Stimulated activated CD4-positive, alpha-beta T cell treated with anti-CD3 and anti-CD28 coated beads, Interleukin-1b, Interleukin-23, amount 100 ng/mL, for 4 hours (primary cell): Measurements from ENCODE around the gene CFTR.
"Not testable (repeated sequence)": the region's sequence is repeated elsewhere in the genome, so short reads cannot be mapped to it uniquely, and the experiment has no call there.

Source experiments
- DNase-seq, 2 donors: peaks; one replicate each; pipeline ENCODE4 v3.0.0-alpha.2; 2020; ENCODE audit warnings: low read depth in 2 of 2

Gene CFTR

DNA sequence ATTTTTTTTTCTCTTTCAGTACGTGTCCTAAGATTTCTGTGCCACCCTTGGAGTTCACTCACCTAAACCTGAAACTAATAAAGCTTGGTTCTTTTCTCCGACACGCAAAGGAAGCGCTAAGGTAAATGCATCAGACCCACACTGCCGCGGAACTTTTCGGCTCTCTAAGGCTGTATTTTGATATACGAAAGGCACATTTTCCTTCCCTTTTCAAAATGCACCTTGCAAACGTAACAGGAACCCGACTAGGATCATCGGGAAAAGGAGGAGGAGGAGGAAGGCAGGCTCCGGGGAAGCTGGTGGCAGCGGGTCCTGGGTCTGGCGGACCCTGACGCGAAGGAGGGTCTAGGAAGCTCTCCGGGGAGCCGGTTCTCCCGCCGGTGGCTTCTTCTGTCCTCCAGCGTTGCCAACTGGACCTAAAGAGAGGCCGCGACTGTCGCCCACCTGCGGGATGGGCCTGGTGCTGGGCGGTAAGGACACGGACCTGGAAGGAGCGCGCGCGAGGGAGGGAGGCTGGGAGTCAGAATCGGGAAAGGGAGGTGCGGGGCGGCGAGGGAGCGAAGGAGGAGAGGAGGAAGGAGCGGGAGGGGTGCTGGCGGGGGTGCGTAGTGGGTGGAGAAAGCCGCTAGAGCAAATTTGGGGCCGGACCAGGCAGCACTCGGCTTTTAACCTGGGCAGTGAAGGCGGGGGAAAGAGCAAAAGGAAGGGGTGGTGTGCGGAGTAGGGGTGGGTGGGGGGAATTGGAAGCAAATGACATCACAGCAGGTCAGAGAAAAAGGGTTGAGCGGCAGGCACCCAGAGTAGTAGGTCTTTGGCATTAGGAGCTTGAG lies at the start of gene CFTR:
Gene CFTR, plus strand, starts transcription at position 801 of the 830 bp plus-strand sequence. CDS start 70 bp downstream, outside the sequence.
- no peak for DNase-seq

DNA sequence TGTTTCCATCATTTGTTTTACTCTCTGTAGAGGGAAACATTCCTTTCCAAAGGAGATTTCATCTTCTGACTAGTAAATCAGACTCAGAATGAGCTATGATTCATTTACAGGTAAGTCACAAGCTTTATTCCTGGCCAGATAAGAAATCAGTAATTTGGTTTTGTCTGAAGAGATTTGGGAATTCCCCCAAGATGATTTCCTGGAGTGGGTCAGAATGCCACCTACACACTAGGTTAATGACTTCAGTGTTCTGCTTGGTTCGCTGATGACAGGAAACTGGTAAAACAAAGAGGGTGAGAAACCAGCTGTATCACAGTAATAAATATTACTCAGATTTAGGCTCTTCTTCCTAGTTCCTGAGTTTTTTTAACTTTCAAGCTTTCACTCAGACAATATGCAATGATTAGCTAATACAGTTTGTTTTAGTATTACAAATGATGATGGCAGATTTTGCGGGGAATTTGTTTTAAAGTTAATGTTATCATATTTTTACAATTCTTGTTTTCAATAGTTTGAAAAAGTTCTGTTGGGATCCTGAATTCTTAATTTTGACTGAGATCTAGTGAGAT lies 44.3 kb upstream of the CFTR start:
- DNase-seq = no peak

DNA sequence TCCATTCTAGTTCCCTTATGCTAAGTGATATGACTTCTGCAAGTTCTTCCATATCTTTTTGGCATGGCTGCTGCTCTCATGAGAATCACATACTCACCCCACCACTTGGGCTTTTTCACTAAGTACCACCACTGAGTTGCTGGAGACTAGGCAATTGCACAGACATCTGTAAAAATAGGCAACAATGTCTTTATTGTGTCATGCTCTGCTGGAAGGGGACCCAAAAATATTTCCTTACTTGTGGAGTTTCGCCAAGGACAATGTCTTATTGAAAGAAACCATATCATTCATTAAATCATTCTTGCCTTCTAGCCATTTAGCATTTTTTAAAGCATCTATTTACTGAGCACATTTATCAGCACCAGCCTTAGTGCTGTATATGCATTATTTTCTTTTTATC lies 35.2 kb upstream of the CFTR start:
- DNase-seq = no peak

DNA sequence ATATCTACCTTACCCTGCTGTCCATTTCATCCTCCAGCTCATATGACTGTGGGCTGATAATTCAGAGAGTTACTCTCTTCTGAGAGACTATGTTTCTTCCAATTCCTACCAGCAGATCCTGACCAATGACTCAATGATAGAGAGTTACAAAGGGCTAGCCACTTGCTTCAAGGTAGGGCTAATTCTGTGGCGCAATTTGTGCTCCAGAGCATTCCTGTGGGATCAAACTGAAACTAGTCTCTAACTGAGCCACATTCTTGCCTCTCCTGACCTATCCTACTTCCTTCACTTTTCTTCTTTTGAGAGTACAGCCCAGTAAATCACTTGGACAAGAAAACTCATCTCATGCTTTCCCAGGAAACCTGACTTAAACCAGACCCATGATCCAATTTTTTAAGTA lies 34.6 kb upstream of the CFTR start:
- no peak for DNase-seq

DNA sequence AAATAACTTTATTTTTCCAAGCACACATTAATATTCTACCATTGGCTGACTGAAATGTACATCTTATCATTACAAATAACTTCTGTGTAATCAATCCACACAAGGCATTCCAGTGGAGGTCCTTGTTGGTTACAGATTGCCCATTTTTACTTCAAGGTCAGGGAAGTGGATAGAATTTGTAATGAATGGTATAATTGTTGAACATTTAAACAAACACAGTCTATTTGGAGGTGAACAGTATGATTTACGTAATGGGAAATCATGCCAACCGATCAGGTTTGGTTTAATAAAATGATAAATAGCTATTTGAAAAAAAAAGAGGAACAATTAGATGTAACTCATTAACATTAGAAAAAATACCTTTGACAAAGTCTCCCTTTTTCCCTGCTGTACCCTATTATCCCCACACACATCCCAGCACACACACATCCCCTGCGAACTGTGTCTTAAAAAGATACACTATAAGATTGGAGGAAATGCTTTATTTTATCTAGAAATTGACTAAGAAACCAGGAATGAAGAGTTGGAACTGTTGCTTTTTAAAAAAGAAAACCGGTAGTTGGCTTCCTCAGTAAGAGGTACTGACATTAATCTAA lies 33.5 kb upstream of the CFTR start:
- no peak for DNase-seq

DNA sequence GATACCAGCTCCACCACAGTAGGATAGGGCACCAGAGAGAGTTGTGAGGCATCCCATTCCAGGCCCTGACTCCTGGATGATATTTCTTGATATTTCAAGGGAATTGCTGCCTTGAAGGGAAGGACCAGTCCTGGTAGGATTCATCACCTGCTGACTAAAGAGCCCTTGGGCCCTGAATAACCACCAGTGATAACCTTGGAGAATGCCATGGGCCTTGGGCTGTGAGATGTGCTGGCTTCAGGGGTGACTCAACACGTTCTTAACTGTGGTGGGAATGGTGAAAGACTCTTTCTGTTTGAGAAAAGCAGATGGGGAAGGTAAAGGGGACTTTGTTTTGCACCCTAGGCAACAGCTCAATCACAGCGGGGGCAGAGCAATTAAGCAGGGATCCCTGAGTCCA lies 31.2 kb upstream of the CFTR start:
- no peak for DNase-seq

DNA sequence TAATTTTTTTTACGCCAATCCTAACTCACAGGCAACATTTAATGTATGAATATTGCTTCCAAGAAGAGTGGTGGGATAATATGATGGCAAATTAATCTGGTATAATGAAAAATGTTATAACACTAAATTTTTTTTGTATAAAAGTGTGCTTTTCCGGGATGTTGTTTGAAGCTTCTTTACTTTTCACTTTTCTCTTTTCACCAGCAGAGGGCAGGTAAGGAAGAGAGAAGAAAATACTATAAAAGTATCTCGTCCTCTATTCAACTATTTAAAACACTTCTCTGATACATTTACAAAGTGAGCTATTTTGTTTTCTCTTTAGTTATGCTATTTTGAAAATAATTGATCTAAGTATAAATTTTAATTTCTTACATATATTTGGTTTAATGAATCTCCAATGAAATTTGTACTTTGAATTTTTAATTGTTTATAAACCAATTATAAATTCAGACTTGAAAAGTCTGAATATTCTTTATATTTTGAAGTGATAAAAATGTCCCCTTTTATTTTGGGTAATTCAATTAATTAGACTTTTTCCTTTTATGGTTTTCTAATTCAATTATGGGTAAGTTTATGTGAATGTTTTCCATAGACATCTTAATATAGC lies 20.7 kb upstream of the CFTR start:
- DNase-seq = no peak

DNA sequence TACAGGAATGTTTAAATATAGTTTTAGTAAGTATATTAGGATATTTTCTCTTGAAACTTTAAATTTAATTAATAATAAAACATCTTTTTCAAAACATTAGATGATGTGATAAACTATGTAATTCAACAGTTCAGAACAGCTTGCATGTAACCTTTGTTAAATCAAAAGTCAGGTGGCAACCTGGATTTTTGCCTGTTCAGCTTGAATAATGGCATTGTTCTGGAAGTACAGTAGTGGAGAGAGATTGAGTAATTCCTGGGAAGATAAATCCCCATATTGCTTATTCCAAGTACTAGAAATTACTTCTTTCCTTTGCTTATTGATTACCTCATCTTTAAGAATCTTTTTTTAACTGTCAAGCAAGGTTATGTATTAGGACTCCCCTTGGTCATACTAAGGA lies 20.1 kb upstream of the CFTR start:
- no peak for DNase-seq

DNA sequence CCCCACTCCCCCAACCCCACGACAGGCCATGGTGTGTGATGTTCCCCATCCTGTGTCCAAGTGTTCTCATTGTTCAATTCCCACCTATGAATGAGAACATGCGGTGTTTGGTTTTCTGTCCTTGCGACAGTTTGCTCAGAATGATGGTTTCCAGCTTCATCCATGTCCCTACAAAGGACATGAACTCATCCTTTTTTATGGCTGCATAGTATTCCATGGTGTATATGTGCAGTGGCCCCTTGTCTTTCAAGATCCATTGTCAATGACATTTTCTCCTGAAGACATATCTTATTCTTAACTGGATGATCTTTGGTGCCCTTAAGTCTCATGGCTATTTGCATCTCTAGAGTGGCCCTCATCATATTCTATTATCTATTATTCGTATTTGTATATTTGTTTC lies 19.0 kb upstream of the CFTR start:
- DNase-seq = not testable (repeated sequence)

DNA sequence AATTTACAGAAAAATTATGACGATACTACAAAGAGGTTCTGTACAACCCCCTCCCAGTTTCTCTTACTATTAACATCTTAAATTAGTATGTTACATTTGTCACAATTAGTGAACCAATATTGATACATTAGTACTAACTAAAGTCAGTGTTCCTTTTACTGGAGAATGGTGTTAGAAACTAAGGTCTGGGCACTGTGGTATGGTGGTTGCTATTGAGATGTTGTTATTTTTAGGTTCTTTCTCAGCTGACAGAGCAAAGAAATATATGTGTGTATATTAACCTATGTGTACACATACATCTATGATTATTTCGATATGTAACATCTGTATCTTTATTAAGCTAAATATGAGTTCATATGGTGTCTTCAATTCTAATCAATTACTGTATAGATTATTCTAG lies 11.7 kb upstream of the CFTR start:
- DNase-seq = no peak

DNA sequence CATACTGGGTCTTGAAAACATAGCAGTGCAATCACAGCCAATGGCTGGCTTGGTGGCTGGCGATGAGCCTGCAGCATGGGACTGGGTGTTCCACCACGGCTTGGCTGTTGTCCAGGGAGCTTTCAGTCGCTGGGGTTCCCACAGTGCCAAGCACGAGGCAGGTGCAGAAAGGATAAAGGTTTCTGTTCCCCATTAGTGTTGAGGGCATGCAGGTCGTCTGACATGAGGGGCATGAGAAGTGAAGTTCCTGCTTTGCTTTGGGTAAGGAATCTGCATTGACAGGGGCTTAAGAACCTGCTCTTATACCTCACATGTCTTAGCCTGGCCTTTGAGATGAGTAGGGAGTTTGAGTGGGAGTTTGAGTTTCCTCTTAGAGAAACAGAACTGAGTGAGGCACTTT lies 9.0 kb upstream of the CFTR start:
- no peak for DNase-seq

DNA sequence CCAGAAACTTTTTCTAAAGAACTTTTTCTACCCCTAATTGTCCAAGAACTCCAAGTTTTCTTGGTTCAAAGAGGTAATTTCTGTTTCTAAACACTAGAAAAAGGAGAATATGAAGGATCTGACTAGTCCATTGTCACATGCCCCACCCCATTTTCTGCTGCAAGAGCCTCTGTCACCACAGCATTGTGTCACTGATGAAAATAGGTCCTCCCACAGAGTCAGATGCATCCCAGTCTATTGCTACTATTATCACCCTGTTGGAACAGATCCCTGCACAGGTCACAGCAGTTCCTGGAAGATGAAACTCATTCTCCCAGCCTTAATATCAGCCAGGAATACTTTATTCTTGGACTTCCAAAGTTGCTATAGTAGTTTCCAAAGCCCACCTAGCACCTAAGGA lies 7.5 kb upstream of the CFTR start:
- no peak for DNase-seq

DNA sequence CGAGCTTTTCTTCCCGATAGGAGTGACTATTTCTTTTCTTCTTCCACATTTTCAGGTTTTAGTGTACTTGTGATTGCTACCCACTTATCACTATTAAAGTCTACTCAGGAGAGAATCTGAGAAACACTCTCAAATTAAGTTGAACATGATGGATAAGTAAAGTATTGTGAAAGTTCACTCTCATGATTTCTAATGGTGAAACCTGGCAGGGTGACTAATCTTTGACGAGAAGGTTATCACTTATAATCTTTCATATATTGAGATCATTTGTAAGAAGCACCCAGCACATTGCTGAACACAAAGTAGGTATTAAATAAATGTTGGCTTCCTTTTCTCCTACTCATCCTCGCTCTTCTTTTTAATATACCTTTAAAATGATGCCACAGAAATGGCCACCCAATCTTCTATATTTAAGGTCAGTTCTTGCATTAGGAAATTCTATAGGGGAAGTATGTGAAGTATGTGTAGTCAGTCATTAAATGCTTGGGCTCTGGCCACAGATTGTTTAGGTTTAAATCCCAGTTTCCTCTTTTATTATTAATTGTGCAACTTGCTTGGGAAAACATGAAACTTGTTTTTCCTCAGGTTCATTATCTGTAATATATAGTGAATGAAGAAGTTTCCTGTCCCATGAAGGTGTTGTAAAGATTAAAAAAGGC lies 3.1 kb upstream of the CFTR start:
- no peak for DNase-seq

DNA sequence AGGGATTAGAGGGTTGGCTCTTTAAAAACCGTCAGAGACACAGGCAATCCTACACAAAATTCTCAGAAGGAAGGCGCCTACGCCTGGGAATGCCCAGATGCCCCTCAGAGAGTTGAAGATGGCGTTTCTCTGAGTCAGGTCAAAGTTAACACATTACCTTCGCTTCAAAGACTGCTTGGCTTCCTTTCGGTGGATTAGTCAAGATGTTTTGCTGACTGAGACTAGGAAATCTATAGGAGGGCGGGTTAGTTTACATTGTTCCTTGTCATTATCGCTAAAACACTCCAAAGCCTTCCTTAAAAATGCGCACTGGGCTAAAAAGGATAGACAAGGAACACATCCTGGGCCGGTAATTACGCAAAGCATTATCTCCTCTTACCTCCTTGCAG lies 995 bp upstream of the CFTR start:
- DNase-seq = no peak

DNA sequence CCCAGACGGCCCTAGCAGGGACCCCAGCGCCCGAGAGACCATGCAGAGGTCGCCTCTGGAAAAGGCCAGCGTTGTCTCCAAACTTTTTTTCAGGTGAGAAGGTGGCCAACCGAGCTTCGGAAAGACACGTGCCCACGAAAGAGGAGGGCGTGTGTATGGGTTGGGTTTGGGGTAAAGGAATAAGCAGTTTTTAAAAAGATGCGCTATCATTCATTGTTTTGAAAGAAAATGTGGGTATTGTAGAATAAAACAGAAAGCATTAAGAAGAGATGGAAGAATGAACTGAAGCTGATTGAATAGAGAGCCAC lies 184 bp downstream of the CFTR start:
- no peak for DNase-seq

DNA sequence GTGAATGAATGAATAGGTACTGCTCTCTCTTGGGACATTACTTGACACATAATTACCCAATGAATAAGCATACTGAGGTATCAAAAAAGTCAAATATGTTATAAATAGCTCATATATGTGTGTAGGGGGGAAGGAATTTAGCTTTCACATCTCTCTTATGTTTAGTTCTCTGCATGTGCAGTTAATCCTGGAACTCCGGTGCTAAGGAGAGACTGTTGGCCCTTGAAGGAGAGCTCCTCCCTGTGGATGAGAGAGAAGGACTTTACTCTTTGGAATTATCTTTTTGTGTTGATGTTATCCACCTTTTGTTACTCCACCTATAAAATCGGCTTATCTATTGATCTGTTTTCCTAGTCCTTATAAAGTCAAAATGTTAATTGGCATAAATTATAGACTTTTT lies 1.2 kb downstream of the CFTR start:
- DNase-seq = no peak

DNA sequence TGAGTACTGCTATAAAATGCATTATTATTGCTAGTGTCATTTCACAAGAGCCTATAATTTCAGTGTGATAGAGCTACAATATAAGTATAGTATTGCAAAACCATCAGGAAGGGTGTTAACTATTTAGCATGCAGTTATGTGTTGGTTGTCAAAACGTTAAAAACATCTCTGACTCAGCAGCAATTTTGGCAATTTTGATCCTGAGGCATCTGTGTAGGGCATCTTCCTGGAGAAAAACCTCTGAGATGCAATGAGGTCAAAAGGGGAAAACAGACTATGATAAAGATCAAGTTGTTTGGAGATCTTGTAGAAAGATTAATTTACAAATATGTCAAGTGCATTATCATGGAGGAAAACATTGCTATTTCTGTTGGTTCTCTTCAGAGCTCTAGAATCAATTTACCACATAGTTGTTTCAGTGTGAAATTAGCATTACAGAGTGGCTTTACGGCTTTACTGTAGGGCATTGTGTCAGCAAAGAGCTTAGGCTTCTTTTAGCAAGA lies 5.3 kb downstream of the CFTR start:
- DNase-seq = no peak

DNA sequence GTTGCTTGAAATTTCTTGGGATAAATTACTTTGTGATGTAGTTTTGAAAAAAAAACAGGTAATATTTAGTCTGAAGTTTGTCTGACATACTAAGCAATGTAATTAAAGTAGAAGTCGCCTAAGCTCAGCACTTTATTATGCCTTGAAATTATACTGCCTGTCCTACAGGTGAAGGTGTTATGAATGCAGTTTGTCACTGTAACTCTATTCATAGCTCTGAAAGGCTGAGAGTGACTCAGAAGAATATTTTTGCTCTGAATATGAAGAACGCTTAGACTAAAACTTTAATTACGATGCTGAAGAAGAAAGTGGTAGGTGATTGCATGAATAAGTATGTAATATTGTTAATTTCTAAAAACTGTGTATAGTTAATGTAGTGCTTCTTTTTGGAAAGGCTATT lies 9.2 kb downstream of the CFTR start:
- DNase-seq = no peak

DNA sequence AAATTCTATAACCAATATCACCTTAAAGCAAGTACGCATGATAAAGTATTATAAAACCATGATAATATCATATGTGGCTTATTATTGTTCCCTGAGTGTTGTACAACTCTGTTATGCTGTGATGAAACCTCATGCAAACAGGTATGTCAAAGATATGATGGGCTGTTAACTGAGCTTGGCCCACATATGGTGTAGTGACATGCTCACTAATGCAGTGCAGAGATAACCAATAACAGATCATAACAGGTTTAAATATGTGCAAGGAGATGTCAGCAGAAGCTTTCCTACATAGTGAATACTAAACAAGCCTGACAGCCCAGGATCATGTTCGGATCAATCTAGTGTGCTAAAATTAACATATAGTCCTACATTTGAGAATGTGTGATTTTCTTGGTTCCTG lies 9.6 kb downstream of the CFTR start:
- DNase-seq = no peak

DNA sequence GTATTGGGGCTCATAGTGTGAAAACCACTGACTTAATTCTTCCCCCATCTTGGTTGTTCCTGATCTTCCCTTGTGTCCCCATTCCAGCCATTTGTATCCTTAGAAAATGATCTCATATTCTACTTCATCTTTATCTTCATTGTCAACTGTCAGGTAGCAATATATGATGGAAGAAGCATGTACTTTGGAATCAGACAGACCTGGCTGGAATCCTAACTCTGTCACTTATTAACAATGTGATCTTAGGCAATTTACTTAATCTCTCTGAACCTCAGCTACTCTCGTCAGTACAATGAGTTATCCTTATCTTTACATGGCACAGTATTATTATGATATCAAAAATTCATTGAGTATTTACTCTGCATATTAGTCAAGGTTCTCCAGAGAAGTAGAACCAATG lies 10.1 kb downstream of the CFTR start:
- no peak for DNase-seq

DNA sequence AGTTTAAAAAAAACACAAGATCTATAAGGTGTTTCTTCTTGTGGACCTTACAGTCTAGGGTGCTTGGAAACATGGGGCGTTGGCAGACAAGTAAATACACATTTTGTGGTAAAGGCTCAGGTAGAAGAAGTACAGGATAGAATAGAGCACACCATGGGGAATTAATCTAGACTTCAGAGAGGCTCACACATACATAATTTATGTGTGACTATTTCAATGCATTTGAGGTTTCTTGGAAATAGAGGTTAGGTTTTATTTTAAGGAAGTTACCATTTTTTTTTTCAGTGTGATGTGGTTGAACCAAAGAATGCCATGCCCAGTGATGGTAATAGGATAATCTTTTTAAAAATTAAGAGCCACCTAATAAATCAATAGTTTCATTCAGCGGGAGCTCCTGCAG lies 12.8 kb downstream of the CFTR start:
- DNase-seq = no peak

DNA sequence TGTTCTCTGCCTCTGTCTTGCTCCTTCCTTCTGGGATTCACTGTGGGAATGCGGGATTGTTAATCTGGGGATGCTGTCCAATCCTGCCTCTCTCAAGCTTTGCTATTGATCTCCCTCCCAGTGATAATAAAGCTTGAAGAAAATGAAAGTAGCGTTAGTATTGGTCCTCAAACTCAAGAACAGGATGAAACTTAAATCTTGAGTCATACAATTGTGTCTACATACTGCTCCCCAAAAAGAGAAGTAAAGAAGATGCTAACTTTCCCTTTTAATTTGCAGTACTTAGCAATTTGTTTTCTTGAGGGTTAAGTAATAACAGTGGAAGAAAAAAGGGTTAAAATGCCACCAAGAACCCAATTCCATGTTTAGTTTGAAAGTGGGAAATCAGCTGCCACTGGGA lies 13.6 kb downstream of the CFTR start:
- DNase-seq = no peak
